ENCODE results near the gene DECR2.

The DECR2 gene

DNA sequence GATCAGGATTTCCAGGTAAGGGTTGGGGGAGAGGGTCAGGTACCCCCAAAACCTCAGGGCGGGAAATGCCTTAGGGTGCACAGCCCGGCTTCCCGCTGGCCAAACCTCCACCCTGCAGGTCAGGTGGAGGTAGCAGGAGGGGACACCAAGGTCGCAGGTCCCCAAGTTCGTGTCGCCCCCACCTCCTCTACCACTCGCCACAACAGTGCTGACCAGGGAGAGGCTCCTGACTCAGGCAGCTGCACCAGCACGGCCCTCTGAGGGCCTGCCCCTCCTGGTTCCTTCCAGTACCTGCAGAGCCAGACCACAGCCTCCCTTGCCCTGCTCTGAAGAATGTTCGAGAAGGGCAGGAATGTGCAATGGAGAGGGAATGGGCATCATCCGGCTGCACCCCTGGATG, 35.2 kb upstream of the DECR2 start:
- no peaks in the 10 kb centered on the region for H3K27me3 ChIP-seq
- no peak overlapping the region for H3K4me3 ChIP-seq
- peaks cover 86% of the 10 kb centered on the region for H3K4me1 ChIP-seq
- H3K9me3 ChIP-seq: no peaks in the 10 kb centered on the region
- H3K27ac ChIP-seq: peak overlapping the region; percentile 63
- H3K36me3 ChIP-seq: peaks cover 34% of the 10 kb centered on the region
- peak overlapping the region; percentile 26; the same call in 1 of the 2 replicates for H3K9ac ChIP-seq
- no peak for TF ChIP-seq Cebpa-rat (IDR thresholded peaks at IDR 0.05)
- peak overlapping the region; percentile 86 for H3K4me2 ChIP-seq
- peaks cover 26% of the 10 kb centered on the region for H4K20me1 ChIP-seq

DNA sequence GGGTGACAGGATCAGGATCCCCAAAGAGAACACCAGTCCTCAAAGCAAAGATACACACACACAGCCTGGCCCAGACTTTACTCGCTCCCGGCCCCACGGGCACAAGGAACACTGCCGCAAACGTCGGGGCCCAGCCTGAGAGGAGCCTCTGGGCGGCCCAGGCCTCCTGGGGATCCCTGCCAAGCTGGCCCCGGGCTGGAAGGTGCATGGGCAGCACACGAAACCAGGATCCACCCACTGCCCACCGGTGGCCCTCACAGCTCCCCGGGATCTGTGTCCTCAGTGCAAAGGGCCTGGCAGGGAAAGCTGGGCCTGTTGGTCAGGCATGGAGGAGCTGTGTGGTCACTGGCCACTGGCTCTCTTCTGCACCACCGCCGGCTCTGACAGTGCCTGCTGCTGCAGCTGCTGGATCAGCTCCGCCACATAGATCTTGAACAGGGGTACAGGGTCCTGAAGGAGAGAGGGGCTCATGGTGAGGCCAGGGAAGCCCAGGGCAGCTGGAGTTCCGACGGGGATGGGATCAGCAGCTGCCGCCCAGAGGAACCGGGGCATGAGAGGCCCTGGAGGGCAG, 34.3 kb upstream of the DECR2 start:
- Histone ChIP-seq H3K4me3 (no peak overlapping the region), H4K20me1 (peaks cover 34% of the 10 kb centered on the region), H3K27ac (peak overlapping the region; percentile 18; the same call in 1 of the 2 replicates), H3K36me3 (peaks cover 38% of the 10 kb centered on the region), H3K9me3 (no peaks in the 10 kb centered on the region), H3K4me1 (peaks cover 86% of the 10 kb centered on the region), H3K9ac (0 out of 2 replicates have a peak overlapping the region, but pooled peaks have one; percentile 32), H3K4me2 (peak overlapping the region; percentile 86), H3K27me3 (no peaks in the 10 kb centered on the region)
- no peak for TF ChIP-seq Cebpa-rat (IDR thresholded peaks at IDR 0.05)

DNA sequence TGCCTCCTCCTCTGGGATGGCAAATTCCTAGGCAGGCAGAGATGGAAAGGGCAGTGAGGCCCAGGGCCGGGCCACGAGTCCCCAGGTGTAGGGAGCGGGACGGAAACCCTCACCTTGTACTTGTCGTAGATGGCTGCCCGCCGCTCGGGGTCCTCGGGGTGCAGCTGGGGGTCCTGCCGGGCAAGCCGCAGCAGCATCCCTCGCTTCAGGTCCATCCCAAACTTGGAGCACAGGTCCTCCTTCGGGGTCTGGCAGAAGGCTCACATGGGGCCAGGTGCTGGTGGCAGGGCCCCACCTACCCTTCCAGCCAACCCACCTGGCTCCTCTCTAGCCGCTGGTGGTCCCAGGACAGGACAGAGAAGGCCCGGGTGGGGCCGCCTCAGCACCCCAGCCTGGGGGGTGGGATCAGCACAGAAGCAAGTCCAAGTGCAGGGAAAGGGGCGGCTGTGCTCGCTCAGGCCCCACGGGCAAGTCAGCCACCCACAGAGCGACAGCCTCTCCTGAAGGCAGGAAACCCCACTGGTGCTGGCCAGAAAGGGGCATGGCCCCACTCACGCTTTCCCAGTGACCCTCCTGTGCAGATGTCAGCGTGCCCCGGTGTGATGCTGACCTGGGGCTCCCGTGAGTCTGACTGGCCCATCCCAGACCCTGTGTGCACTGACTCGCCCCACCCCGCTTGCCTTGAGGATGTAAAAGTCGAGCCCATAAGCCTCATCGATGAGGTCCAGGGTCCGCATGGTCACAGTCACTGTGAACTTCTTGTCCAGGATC, 33.1 kb upstream of the DECR2 start:
- H3K4me2 ChIP-seq: peak overlapping the region; percentile 95
- peaks cover 40% of the 10 kb centered on the region for H4K20me1 ChIP-seq
- TF ChIP-seq Cebpa-rat (IDR thresholded peaks at IDR 0.05): no peak
- H3K9me3 ChIP-seq: no peaks in the 10 kb centered on the region
- H3K27ac ChIP-seq: no peak overlapping the region
- H3K36me3 ChIP-seq: peaks cover 50% of the 10 kb centered on the region
- no peak overlapping the region for H3K9ac ChIP-seq
- H3K4me1 ChIP-seq: peaks cover 84% of the 10 kb centered on the region
- no peaks in the 10 kb centered on the region for H3K27me3 ChIP-seq
- H3K4me3 ChIP-seq: no peak overlapping the region

DNA sequence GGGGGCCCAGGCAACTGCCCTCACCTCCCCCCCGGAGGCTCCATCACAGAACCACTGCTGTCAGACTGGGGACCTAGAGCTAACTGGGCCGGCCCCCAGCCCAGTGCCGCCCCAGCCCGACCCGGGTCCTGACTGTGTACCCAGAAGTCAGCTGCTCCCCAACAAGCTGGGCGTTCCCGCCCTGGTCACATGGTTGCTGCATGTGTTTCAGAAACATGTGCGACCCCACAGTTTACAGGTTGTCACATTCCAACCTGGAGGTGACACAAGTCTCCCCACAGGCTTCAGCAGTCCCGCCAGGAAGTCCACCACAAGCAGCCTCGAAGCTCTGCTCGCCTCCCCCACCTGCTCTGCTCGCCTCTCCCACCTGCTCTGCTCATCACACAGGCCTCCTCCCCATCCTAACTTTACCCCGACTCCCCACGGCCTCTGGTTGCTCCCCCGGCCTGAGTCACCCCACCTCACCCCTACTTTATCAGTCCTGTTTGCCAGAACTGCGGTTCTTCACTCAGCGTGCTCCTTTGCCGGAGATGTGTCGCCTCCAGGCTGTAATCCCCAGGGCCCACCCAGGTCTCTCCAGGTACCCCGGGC, 32.3 kb upstream of the DECR2 start:
- Histone ChIP-seq H3K27ac (no peak overlapping the region), H3K9me3 (no peaks in the 10 kb centered on the region), H4K20me1 (peaks cover 40% of the 10 kb centered on the region), H3K4me1 (peaks cover 79% of the 10 kb centered on the region), H3K27me3 (no peaks in the 10 kb centered on the region), H3K36me3 (peaks cover 58% of the 10 kb centered on the region), H3K4me2 (peak overlapping the region; percentile 95), H3K9ac (peak overlapping the region; percentile 75), H3K4me3 (peak overlapping the region; percentile 62)
- TF ChIP-seq Cebpa-rat (IDR thresholded peaks at IDR 0.05): no peak

DNA sequence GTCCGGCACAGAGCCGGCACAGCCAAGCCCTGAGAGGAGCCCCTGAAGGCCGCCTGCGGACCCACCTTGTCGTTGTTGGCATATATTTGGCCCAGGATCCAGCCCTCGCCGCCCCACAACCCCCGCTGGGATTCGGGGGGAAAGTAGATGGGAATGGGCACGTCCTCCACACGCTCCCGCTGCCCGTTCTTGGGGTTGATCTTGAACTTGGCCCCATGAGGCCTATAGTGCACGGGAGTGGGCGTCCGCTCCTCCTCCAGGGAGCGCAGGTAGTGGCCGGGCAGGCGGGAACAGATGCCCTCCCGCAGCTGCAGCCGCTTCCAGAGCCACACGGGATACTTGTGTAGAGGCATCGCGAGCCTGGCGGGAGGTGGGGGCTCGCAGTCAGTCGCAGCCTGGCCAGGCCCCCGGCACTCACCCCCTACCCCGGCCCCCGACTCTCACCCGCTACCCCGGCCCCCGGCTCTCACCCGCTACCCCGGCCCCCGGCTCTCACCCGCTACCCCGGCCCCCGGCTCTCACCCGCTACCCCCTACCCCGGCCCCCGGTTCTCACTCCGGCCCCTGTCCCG, 31.7 kb upstream of the DECR2 start:
- Histone ChIP-seq H3K27me3 (no peaks in the 10 kb centered on the region), H4K20me1 (peaks cover 40% of the 10 kb centered on the region), H3K4me1 (peaks cover 73% of the 10 kb centered on the region), H3K4me2 (peak overlapping the region; percentile 95), H3K36me3 (peaks cover 64% of the 10 kb centered on the region), H3K9me3 (no peaks in the 10 kb centered on the region), H3K9ac (peak overlapping the region; percentile 75), H3K4me3 (peak overlapping the region; percentile 62), H3K27ac (0 out of 2 replicates have a peak overlapping the region, but pooled peaks have one; percentile 13)
- TF ChIP-seq Cebpa-rat (IDR thresholded peaks at IDR 0.05): no peak

DNA sequence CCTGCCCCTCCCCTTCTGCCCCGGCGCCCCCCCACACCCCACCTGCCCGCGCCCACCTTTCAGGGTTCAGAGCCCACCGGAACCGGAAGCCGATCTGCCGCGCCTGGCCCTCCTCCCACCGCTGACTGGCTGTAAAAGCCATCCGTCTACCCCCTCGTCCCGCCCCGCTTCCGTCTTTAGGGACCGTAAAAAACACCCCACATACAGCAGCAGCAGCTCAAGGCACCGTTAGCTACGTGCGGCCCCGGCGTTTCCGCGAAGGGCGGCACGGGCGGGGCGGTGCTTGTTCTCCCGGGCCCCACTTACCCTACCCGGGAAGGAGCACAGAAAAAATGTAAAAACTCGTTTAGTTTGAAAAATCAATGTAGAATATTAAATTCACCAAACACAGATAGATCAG, 31.2 kb upstream of the DECR2 start, which contains the start of gene MRPL28:
Gene MRPL28 (minus strand): TSS at position 96 of the 400 bp plus-strand sequence. CDS start 320 bp downstream, outside the sequence.
- Histone ChIP-seq H3K27ac (peak within 1 kb of the TSS; percentile 64; the same call in 1 of the 2 replicates), H3K9ac (peak within 1 kb of the TSS; percentile 75), H4K20me1 (peaks cover 40% of the 10 kb centered on the region), H3K27me3 (no peaks in the 10 kb centered on the region), H3K4me2 (peak within 1 kb of the TSS; percentile 95), H3K4me3 (peak within 1 kb of the TSS; percentile 62), H3K4me1 (peaks cover 68% of the 10 kb centered on the region), H3K9me3 (no peaks in the 10 kb centered on the region), H3K36me3 (peaks cover 69% of the 10 kb centered on the region)
- no peak for TF ChIP-seq Cebpa-rat (IDR thresholded peaks at IDR 0.05)

DNA sequence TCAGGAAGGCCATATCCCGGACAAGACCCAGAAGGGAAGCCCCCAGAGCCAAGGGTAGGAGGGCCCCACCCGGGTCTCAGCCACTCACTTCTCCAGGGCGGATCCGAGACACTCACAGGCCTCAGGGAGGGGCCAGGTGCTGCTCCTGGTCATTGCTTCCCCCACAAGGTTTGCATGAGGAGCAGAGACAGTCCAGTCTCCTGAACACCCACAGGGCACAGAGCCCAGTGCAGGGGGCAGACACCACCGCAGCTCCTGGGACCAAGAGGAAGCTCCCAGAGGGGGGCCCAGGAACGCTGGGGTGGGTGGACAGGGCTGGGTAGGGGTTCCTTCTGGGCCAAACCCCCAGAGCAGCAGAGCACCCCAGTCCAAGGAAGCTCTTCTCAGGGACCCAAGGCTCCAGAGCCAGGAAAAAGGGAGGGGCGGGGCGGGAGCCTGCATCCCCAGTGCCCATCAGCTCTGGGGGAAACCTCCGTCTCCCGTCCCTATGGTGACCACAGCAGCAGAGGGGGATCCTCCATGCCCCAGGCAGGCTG, 30.6 kb upstream of the DECR2 start:
- TF ChIP-seq Cebpa-rat (IDR thresholded peaks at IDR 0.05): no peak
- H3K4me1 ChIP-seq: peaks cover 62% of the 10 kb centered on the region
- no peaks in the 10 kb centered on the region for H3K27me3 ChIP-seq
- H3K9me3 ChIP-seq: no peaks in the 10 kb centered on the region
- H3K4me2 ChIP-seq: peak overlapping the region; percentile 94
- peak overlapping the region; percentile 64; the same call in 1 of the 2 replicates for H3K27ac ChIP-seq
- peak overlapping the region; percentile 52 for H3K4me3 ChIP-seq
- H3K36me3 ChIP-seq: peaks cover 75% of the 10 kb centered on the region
- peaks cover 40% of the 10 kb centered on the region for H4K20me1 ChIP-seq
- H3K9ac ChIP-seq: peak overlapping the region; percentile 53; the same call in 1 of the 2 replicates

DNA sequence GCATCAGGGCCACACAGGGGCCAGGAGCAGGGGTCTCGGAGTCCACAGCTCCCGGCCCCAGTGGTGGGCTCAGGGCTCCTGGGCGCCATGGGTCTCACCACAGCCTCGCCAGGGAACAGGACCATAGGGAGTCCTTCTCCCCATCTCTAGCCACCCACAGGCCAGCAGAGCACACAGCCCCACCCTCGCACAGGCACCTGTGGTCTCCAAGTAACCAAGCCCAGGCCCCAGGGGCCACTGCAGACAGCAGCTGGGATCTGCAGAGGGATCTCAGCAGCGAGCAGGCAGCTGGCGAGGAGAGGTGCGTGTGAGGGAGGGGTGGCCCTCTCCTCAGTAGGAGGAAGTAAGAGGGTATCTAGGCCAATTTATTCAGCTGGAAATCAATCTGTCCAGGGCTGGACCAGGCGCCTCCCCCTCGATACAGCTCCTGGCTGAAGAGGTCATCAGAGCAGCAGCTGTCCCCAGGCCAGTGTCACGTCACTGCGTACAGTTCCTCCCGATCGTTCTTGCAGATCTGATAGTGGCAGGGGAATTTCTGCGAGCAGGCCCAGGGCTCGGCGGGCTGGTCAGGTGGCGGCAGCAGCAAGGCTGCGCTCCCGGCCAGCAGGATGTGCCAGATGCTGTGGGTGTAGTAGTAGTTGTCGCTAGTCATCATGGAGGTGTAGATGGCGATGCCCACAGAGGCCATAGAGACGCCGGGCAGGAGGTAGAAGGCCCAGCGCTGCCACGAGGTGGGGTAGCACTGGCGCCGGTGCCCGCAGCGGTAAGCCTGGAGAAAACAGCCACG, 30.0 kb upstream of the DECR2 start:
- peak overlapping the region; percentile 53; the same call in 1 of the 2 replicates for H3K9ac ChIP-seq
- peak overlapping the region; percentile 64 for H3K27ac ChIP-seq
- no peak for TF ChIP-seq Cebpa-rat (IDR thresholded peaks at IDR 0.05)
- peak overlapping the region; percentile 52; the same call in 1 of the 2 replicates for H3K4me3 ChIP-seq
- H3K36me3 ChIP-seq: peaks cover 75% of the 10 kb centered on the region
- H3K4me1 ChIP-seq: peaks cover 55% of the 10 kb centered on the region
- H3K9me3 ChIP-seq: no peaks in the 10 kb centered on the region
- peaks cover 38% of the 10 kb centered on the region for H4K20me1 ChIP-seq
- H3K27me3 ChIP-seq: no peaks in the 10 kb centered on the region
- peak overlapping the region; percentile 94 for H3K4me2 ChIP-seq

Measured in BLaER1 (cell line).